ENCODE measurements around the gene OSER1.

The OSER1 gene

DNA sequence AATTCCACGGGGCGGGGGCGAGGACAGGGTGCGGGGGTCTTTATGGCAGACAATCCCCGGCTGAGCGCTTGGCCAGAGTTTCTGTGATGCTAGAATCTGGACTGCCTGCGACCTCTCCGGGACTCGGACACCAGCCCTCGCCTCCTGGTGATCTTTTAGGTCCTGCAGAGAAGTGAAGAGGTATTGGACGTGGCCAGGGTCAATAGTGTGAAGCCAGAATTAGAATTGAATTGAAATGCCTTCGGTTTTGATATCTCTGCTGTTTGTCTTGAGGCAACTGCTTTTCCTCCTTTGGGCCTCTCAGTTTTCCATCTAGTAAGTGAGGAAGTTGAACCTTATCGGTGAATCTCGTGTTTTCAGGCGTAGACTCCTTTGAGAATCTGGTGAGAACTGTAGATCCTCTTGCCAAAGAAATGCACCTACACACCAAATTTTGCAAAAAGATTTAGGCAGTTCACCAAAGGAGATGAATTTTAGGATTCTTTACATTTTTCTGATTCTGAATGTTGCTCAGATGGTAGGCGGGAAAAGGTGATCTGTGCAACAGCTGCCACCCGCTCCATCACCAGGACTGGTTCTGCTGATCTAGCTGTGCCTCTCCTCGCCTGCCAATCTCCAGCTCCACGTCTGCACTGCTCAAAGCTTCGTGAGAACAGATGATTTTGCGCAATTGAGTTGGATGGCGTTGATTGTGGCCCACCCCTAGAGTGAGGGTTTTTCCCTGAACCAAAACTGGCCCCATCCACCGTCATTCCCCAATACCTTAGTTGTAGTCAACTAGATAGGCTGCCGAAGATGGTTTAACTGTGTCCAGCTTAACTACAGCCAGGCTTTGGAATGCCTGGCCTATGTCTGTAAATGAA lies 837 bp upstream of the OSER1 start:
- CTCF ChIA-PET, result interaction anchor here (0.8 to 8.4 kb wide), 3 partner anchors 100 to 399 kb away, joined by 3 to 187 read pairs (median 168); partner anchors contain the start of gene FITM2
- H3K4me3 ChIP-seq (ENCODE audit: low read depth, low read length), result peak overlapping the region; percentile 80
- peaks cover 1 to 2% of the 10 kb centered on the region in 2 experiments; a peak in 2 of 3 replicates for H3K36me3 ChIP-seq (ENCODE audit: control insufficient read depth in 2 of 2, insufficient read depth in 1 of 2, low read length in 2 of 2)
- peak overlapping the region; percentile 47; the same call in 1 of the 2 replicates for H3K27ac ChIP-seq (ENCODE audit: extremely low read depth, low read depth, low read length)
- H3K4me1 ChIP-seq (ENCODE audit: control insufficient read depth, insufficient read depth, low read length), result peaks cover 22% of the 10 kb centered on the region
- no peaks in the 10 kb centered on the region for H3K9me3 ChIP-seq (ENCODE audit: control insufficient read depth, insufficient read depth, low read depth, low read length)
- POLR2A ChIA-PET, result interaction anchor here (1.1 kb wide), 1 partner anchor 45 kb away, joined by 3 read pairs; no protein-coding TSS in a partner anchor
- TF ChIP-seq ZNF155 (tag by site-specific recombination; IDR thresholded peaks at IDR 0.05) (no peak), WT1 (tag by site-specific recombination; IDR thresholded peaks at IDR 0.05) (0 out of 2 replicates have a peak, but pooled peaks have one; percentile 2), INSM2 (tag by site-specific recombination; IDR thresholded peaks at IDR 0.05) (peak; percentile 39; the same call in 1 of the 2 replicates), ZBTB1 (tag by site-specific recombination; IDR thresholded peaks at IDR 0.05) (no peak), ZBTB44 (tag by site-specific recombination; IDR thresholded peaks at IDR 0.05) (0 out of 2 replicates have a peak, but pooled peaks have one; percentile 7), ZNF248 (tag by site-specific recombination; IDR thresholded peaks at IDR 0.05) (no peak), ZSCAN4 (tag by site-specific recombination; IDR thresholded peaks at IDR 0.05) (no peak), ZFP37 (tag by site-specific recombination; IDR thresholded peaks at IDR 0.05) (peak; percentile 27; the same call in 1 of the 2 replicates), ZNF660 (tag by site-specific recombination; IDR thresholded peaks at IDR 0.05) (no peak), ZNF529 (tag by site-specific recombination; IDR thresholded peaks at IDR 0.05; ENCODE audit: insufficient replicate concordance) (no peak), ZNF600 (tag by site-specific recombination; IDR thresholded peaks at IDR 0.05) (0 out of 2 replicates have a peak, but pooled peaks have one; percentile 15), SCRT2 (tag by site-specific recombination; IDR thresholded peaks at IDR 0.05) (peak; percentile 82), ZBTB17 (tag by site-specific recombination; IDR thresholded peaks at IDR 0.05) (peak; percentile 68), ZNF311 (tag by site-specific recombination; IDR thresholded peaks at IDR 0.05; ENCODE audit: borderline replicate concordance) (no peak), ZFP69B (tag by site-specific recombination; IDR thresholded peaks at IDR 0.05) (no peak), PRDM1 (tag by site-specific recombination; IDR thresholded peaks at IDR 0.05) (no peak)
- TF ChIP-seq, protein P1, sequence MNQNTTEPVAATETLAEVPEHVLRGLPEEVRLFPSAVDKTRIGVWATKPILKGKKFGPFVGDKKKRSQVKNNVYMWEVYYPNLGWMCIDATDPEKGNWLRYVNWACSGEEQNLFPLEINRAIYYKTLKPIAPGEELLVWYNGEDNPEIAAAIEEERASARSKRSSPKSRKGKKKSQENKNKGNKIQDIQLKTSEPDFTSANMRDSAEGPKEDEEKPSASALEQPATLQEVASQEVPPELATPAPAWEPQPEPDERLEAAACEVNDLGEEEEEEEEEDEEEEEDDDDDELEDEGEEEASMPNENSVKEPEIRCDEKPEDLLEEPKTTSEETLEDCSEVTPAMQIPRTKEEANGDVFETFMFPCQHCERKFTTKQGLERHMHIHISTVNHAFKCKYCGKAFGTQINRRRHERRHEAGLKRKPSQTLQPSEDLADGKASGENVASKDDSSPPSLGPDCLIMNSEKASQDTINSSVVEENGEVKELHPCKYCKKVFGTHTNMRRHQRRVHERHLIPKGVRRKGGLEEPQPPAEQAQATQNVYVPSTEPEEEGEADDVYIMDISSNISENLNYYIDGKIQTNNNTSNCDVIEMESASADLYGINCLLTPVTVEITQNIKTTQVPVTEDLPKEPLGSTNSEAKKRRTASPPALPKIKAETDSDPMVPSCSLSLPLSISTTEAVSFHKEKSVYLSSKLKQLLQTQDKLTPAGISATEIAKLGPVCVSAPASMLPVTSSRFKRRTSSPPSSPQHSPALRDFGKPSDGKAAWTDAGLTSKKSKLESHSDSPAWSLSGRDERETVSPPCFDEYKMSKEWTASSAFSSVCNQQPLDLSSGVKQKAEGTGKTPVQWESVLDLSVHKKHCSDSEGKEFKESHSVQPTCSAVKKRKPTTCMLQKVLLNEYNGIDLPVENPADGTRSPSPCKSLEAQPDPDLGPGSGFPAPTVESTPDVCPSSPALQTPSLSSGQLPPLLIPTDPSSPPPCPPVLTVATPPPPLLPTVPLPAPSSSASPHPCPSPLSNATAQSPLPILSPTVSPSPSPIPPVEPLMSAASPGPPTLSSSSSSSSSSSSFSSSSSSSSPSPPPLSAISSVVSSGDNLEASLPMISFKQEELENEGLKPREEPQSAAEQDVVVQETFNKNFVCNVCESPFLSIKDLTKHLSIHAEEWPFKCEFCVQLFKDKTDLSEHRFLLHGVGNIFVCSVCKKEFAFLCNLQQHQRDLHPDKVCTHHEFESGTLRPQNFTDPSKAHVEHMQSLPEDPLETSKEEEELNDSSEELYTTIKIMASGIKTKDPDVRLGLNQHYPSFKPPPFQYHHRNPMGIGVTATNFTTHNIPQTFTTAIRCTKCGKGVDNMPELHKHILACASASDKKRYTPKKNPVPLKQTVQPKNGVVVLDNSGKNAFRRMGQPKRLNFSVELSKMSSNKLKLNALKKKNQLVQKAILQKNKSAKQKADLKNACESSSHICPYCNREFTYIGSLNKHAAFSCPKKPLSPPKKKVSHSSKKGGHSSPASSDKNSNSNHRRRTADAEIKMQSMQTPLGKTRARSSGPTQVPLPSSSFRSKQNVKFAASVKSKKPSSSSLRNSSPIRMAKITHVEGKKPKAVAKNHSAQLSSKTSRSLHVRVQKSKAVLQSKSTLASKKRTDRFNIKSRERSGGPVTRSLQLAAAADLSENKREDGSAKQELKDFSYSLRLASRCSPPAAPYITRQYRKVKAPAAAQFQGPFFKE (tag by site-specific recombination; IDR thresholded peaks at IDR 0.05; ENCODE audit: borderline replicate concordance), result no peak
- TF ChIP-seq, protein P2, sequence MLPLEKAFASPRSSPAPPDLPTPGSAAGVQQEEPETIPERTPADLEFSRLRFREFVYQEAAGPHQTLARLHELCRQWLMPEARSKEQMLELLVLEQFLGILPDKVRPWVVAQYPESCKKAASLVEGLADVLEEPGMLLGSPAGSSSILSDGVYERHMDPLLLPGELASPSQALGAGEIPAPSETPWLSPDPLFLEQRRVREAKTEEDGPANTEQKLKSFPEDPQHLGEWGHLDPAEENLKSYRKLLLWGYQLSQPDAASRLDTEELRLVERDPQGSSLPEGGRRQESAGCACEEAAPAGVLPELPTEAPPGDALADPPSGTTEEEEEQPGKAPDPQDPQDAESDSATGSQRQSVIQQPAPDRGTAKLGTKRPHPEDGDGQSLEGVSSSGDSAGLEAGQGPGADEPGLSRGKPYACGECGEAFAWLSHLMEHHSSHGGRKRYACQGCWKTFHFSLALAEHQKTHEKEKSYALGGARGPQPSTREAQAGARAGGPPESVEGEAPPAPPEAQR (tag by site-specific recombination; IDR thresholded peaks at IDR 0.05), result 0 out of 2 replicates have a peak, but pooled peaks have one; percentile 47
- TF ChIP-seq, protein P3, sequence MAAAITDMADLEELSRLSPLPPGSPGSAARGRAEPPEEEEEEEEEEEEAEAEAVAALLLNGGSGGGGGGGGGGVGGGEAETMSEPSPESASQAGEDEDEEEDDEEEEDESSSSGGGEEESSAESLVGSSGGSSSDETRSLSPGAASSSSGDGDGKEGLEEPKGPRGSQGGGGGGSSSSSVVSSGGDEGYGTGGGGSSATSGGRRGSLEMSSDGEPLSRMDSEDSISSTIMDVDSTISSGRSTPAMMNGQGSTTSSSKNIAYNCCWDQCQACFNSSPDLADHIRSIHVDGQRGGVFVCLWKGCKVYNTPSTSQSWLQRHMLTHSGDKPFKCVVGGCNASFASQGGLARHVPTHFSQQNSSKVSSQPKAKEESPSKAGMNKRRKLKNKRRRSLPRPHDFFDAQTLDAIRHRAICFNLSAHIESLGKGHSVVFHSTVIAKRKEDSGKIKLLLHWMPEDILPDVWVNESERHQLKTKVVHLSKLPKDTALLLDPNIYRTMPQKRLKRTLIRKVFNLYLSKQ (tag by site-specific recombination; IDR thresholded peaks at IDR 0.05; ENCODE audit: borderline replicate concordance), result no peak

Measured in HEK293 (cell line).